Measurements from ENCODE around the gene HACL1.

GRCh38 chr3:15616053-15616452 is 14.7 kb upstream of the HACL1 start:
- TF ChIP-seq REST (IDR thresholded peaks at IDR 0.05; ENCODE audit: low read depth, low read length): no peak
- TF ChIP-seq CTCF (IDR thresholded peaks at IDR 0.05): no peak
- TF ChIP-seq TEAD4 (IDR thresholded peaks at IDR 0.05; ENCODE audit: borderline replicate concordance, insufficient read depth): no peak
